Activated effector memory CD4-positive, alpha-beta T cell treated with Interleukin-2 at 50 U/mL for 16 hours (primary cell): Measurements from ENCODE around the gene OVCH2.
"Not testable (repeated sequence)": the region's sequence is repeated elsewhere in the genome, so short reads cannot be mapped to it uniquely, and the experiment has no call there.

Source experiments
- DNase-seq: peaks from one replicate; pipeline ENCODE4 v3.0.0-alpha.2; 2020

The OVCH2 gene

GRCh38 chr11:7671347-7672215 lies 34.7 kb downstream of the OVCH2 start:
- DNase-seq = no peak

GRCh38 chr11:7670641-7671040 lies 35.6 kb downstream of the OVCH2 start:
- DNase-seq = no peak

- no peak for DNase-seq
Measured at GRCh38 chr11:7668911-7669310, 37.4 kb downstream of the OVCH2 start.

GRCh38 chr11:7668464-7668863 lies 37.8 kb downstream of the OVCH2 start:
- DNase-seq = no peak

GRCh38 chr11:7667460-7667859 lies 38.8 kb downstream of the OVCH2 start:
- DNase-seq = no peak

GRCh38 chr11:7666292-7666866 lies 39.9 kb downstream of the OVCH2 start:
- no peak for DNase-seq

GRCh38 chr11:7665473-7666291 lies 40.6 kb downstream of the OVCH2 start:
- peak; percentile 53 for DNase-seq

- DNase-seq = no peak
Measured at GRCh38 chr11:7664867-7665266, 41.4 kb downstream of the OVCH2 start.

GRCh38 chr11:7663531-7663930 lies 42.7 kb downstream of the OVCH2 start:
- DNase-seq = not testable (repeated sequence)

GRCh38 chr11:7657306-7658025 lies 48.8 kb downstream of the OVCH2 start:
- DNase-seq = no peak

GRCh38 chr11:7656704-7657103 lies 49.6 kb downstream of the OVCH2 start:
- no peak for DNase-seq

GRCh38 chr11:7655253-7656217 lies 50.7 kb downstream of the OVCH2 start:
- no peak for DNase-seq

- no peak for DNase-seq
Measured at GRCh38 chr11:7654195-7654705, 52.0 kb downstream of the OVCH2 start.

- DNase-seq = no peak
Measured at GRCh38 chr11:7651700-7652099, 54.6 kb downstream of the OVCH2 start.

GRCh38 chr11:7651140-7651551 lies 55.1 kb downstream of the OVCH2 start:
- no peak for DNase-seq

- DNase-seq = no peak
Measured at GRCh38 chr11:7648264-7648663, 58.0 kb downstream of the OVCH2 start.

- DNase-seq = no peak
Measured at GRCh38 chr11:7646866-7647265, 59.4 kb downstream of the OVCH2 start.

GRCh38 chr11:7645206-7645605 lies 61.1 kb downstream of the OVCH2 start:
- DNase-seq = no peak

- DNase-seq = no peak
Measured at GRCh38 chr11:7643314-7643713, 63.0 kb downstream of the OVCH2 start.

GRCh38 chr11:7642747-7643146 lies 63.5 kb downstream of the OVCH2 start:
- DNase-seq = no peak

- no peak for DNase-seq
Measured at GRCh38 chr11:7640816-7641215, 65.5 kb downstream of the OVCH2 start.

GRCh38 chr11:7639643-7640025 lies 66.6 kb downstream of the OVCH2 start:
- no peak for DNase-seq
